Measurements from ENCODE around the gene LRRFIP1. TPM values are rescaled to one million over a fixed set of nuclear protein-coding genes. Genes with fewer than 3 reads are reported as not detected.

Gene LRRFIP1
- total and polyA plus RNA-seq, 9 of the 15 experiments (the other 6 are each of a cell fraction or from before 2014, with no cell fraction given) = 13.1 to 45.2 (median 31.3) TPM

GRCh38 chr2:237583385-237584295 lies 43.7 kb upstream of the LRRFIP1 start:
- Histone ChIP-seq H3K79me2 (ENCODE audit: control insufficient read depth, insufficient read depth, low read length) (no peaks in the 10 kb centered on the region), H4K20me1 (replicated peaks; ENCODE audit: control insufficient read depth, insufficient read depth, low read length) (no peaks in the 10 kb centered on the region), H3K4me2 (ENCODE audit: insufficient read depth, low read length) (no peak overlapping the region), H3K36me3 (ENCODE audit: control insufficient read depth, insufficient read depth, low read length) (no peaks in the 10 kb centered on the region), H3K27ac (ENCODE audit: extremely low read depth, low read depth, low read length) (no peak overlapping the region), H3K9me3 (replicated peaks; ENCODE audit: control insufficient read depth, insufficient read depth, low read depth, low read length) (no peaks in the 10 kb centered on the region), H3K9me1 (ENCODE audit: control insufficient read depth, insufficient read depth, low read length) (no peaks in the 10 kb centered on the region), H3K27me3 (ENCODE audit: control insufficient read depth in 2 of 2, insufficient read depth in 2 of 2, low read length in 2 of 2) (peaks cover 2 to 46% of the 10 kb centered on the region in 2 experiments; a peak in 3 of 5 replicates), H3K4me1 (replicated peaks in 1 of 2; ENCODE audit: control insufficient read depth in 2 of 2, insufficient read depth in 2 of 2, low read length in 2 of 2) (peaks cover 0 to 5% of the 10 kb centered on the region in 2 experiments; a peak in 1 of 5 replicates), H2AFZ (ENCODE audit: low read depth, low read length) (no peak overlapping the region), H3K9ac (ENCODE audit: insufficient read depth in 1 of 2, low read depth in 2 of 2, low read length in 2 of 2) (no peak overlapping the region), H3K4me3 (no peak overlapping the region)
- in situ Hi-C loops (cut with MboI) (no loop called here), intact Hi-C loops (cut with micrococcal nuclease) (loop anchor here (10.0 kb wide), 1 partner anchor 161 kb away; no protein-coding TSS in a partner anchor)
- BruUV-seq (replicated peaks) = no TSS peak
- FAIRE-seq (no peak), DNase-seq (ENCODE audit: extremely low read depth in 1 of 4, low spot score in 3 of 4) (no peak), ATAC-seq (no peak)
- CTCF ChIA-PET (ENCODE audit: low intra/inter-chr PET ratio) = no interaction called here
- POLR2A ChIA-PET = no interaction called here
- WGBS (ENCODE audit: insufficient coverage, low coverage, missing lambda C conversion rate) = 3% methylated on average over 10 of the region's 19 CpGs
- TF ChIP-seq MAX (CRISPR knock-in tag; IDR thresholded peaks at IDR 0.05) = no peak
- TF ChIP-seq MLLT1 (IDR thresholded peaks at IDR 0.05) = no peak
- TF ChIP-seq ESRRB (CRISPR knock-in tag; IDR thresholded peaks at IDR 0.05; ENCODE audit: borderline replicate concordance) = no peak
- no peak for TF ChIP-seq RFX7 (CRISPR knock-in tag; IDR thresholded peaks at IDR 0.05)
- TF ChIP-seq TEAD2 (tag; IDR thresholded peaks at IDR 0.05) = no peak
- TF ChIP-seq POLR3A (IDR thresholded peaks at IDR 0.05; ENCODE audit: borderline replicate concordance, extremely low read depth, insufficient read depth, insufficient read length) = no peak
- TF ChIP-seq MAFG (tag; conservative IDR thresholded peaks at IDR 0.05) = no peak
- TF ChIP-seq MCM5 (IDR thresholded peaks at IDR 0.05; ENCODE audit: low read depth) = no peak
- TF ChIP-seq ZKSCAN8 (CRISPR knock-in tag; IDR thresholded peaks at IDR 0.05) = no peak
- TF ChIP-seq CEBPB (tag; IDR thresholded peaks at IDR 0.05) = no peak
- TF ChIP-seq ETV1 (tag; conservative IDR thresholded peaks at IDR 0.05; ENCODE audit: low read depth) = no peak
- no peak for TF ChIP-seq CREB3L1 (IDR thresholded peaks at IDR 0.05; ENCODE audit: borderline replicate concordance, low read depth)

Measured in K562 (cell line).